ENCODE measurements around the gene FHIT. TPM values are rescaled to one million over a fixed set of nuclear protein-coding genes. Genes with fewer than 3 reads are reported as not detected.

FHIT gene
- total and polyA plus RNA-seq, 11 donors = 4.2 to 26.8 (median 16.5) TPM

DNA sequence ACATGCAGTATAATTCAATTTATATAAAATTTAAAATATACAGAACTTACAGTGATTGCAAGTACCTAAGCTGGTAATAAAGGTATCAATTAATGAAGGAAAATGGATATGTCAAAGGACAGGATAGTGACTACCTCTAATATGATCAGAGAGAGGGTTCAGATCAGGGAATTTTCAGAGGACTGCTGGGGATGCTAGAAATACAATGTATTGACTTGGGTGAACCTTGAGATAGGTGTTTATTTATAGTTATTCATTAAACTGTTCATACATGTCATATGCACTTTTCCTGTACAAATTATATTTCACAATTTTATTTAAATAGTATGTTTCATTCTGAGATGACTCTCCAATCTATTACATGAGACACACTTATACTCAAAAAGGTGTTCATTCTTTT lies 554.1 kb downstream of the FHIT start:
- Histone ChIP-seq H3K4me1 (no peaks in the 10 kb centered on the region), H3K27ac (no peak overlapping the region), H3K9me3 (peaks cover 0 to 3% (median 0%) of the 10 kb centered on the region in 12 donors), H3K27me3 (no peaks in the 10 kb centered on the region), H3K4me3 (no peak overlapping the region), H3K36me3 (no peaks in the 10 kb centered on the region)
- no peak for ATAC-seq
- DNase-seq = no peak
- TF ChIP-seq POLR2A (IDR thresholded peaks at IDR 0.05) (no peak), CTCF (IDR thresholded peaks at IDR 0.05) (no peak)
- intact Hi-C loops (cut with DNase I) = no loop called here

DNA sequence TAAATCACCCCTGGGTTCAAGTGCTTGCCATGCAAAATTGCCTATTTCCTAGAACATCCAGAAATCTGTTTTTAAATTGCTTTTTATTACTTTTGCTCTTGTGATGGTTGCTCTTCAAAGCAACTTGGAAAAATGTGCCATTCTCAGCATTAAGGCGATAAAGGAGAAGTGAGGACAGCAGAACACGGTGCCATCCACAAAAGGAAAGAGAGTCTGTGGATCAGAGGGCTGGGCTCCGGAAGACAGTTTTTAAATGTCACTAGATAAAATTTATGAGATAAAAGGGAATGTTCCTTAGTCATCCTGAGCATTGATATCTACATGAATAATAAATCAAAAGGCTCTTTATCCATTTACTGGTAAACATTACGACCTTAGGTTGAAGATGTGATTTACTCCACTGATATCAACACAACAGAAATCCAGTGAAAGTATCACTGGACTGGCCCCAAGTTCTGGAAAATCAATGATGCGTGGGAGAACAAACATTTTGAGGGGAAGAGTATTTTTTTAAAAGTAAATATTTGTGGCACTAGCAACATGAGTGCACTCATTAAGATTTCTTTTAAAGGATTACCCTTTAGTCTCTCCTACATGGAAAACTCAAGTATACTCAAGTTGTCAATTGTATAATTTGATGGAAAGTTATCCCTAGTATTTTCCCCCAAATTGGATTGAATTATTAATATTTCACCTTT lies 554.7 kb downstream of the FHIT start:
- H3K27ac ChIP-seq = no peak overlapping the region
- intact Hi-C loops (cut with DNase I) = no loop called here
- H3K4me3 ChIP-seq = no peak overlapping the region
- ATAC-seq (no peak), DNase-seq (no peak)
- TF ChIP-seq POLR2A (IDR thresholded peaks at IDR 0.05) (no peak), CTCF (IDR thresholded peaks at IDR 0.05) (no peak)
- WGBS, 4 donors = 72 to 83% (median 77%) methylated on average over 5 of the region's 5 CpGs
- no peaks in the 10 kb centered on the region for H3K36me3 ChIP-seq
- H3K27me3 ChIP-seq = no peaks in the 10 kb centered on the region
- no peaks in the 10 kb centered on the region for H3K4me1 ChIP-seq
- peaks cover 0 to 3% (median 0%) of the 10 kb centered on the region in 12 donors for H3K9me3 ChIP-seq

- Histone ChIP-seq H3K27ac (no peak overlapping the region), H3K4me3 (no peak overlapping the region), H3K36me3 (no peaks in the 10 kb centered on the region), H3K4me1 (no peaks in the 10 kb centered on the region), H3K27me3 (no peaks in the 10 kb centered on the region), H3K9me3 (peaks cover 0 to 4% (median 0%) of the 10 kb centered on the region in 12 donors)
- intact Hi-C loops (cut with DNase I) = no loop called here
- 90 to 95% (median 93%) methylated on average over 2 of the region's 2 CpGs for WGBS, 4 donors
- ATAC-seq = no peak
- no peak for TF ChIP-seq CTCF (IDR thresholded peaks at IDR 0.05)
- TF ChIP-seq POLR2A (IDR thresholded peaks at IDR 0.05) = no peak
- DNase-seq = no peak
These were observed 575.8 kb downstream of the FHIT start for GRCh38 chr3:60675424-60675823.

GRCh38 chr3:60674870-60675269 lies 576.4 kb downstream of the FHIT start:
- no peak for DNase-seq
- Histone ChIP-seq H3K9me3 (peaks cover 0 to 4% (median 0%) of the 10 kb centered on the region in 12 donors), H3K4me1 (no peaks in the 10 kb centered on the region), H3K4me3 (no peak overlapping the region), H3K27ac (no peak overlapping the region), H3K27me3 (no peaks in the 10 kb centered on the region), H3K36me3 (no peaks in the 10 kb centered on the region)
- intact Hi-C loops (cut with DNase I) = no loop called here
- no peak for ATAC-seq
- TF ChIP-seq POLR2A (IDR thresholded peaks at IDR 0.05) (no peak), CTCF (IDR thresholded peaks at IDR 0.05) (no peak)
- 86 to 100% (median 95%) methylated on average over 1 of the region's 1 CpG for WGBS, 4 donors
